ENCODE data around the gene CMTM3.
"Not testable (repeated sequence)": the region's sequence is repeated elsewhere in the genome, so short reads cannot be mapped to it uniquely, and the experiment has no call there.

The CMTM3 gene

GRCh38 chr16:66653581-66654350, 49.3 kb downstream of the CMTM3 start:
- Histone ChIP-seq H3K4me3 (ENCODE audit: insufficient read length, low read depth) (no peak overlapping the region), H3K36me3 (ENCODE audit: insufficient read depth, insufficient read length, low read length) (no peaks in the 10 kb centered on the region), H3K27me3 (ENCODE audit: insufficient read depth, insufficient read length) (no peaks in the 10 kb centered on the region), H3K9me3 (ENCODE audit: insufficient read depth, low read length) (no peaks in the 10 kb centered on the region), H3K4me1 (ENCODE audit: insufficient read depth, insufficient read length) (no peaks in the 10 kb centered on the region), H3K9ac (ENCODE audit: insufficient read length, low read depth) (no peak overlapping the region)
- no peak for DNase-seq (ENCODE audit: low read depth, low spot score)
- TF ChIP-seq YY1 (IDR thresholded peaks at IDR 0.05; ENCODE audit: insufficient read depth, insufficient read length) (no peak), ZNF274 (IDR thresholded peaks at IDR 0.05; ENCODE audit: low read depth, low read length) (no peak), SUZ12 (IDR thresholded peaks at IDR 0.05; ENCODE audit: extremely low read depth, insufficient read depth, insufficient read length) (no peak)

DNA sequence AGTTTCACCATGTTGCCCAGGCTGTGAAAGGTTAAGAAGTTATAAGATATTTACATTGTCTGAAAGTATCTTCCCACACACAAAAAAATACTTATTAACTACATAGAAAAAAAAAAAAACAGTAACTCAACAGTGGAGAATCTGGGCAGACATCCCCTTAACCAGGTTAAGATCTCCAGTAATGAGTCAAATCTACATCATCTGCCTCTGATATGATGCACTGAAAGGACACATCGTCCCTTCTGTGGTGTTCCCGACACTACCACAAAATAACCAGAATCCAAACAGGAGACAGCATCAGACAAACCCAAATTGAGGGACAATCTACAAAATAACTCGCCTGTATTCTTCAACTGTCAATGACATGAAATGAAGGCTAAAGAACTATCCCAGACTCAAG, 52.0 kb downstream of the CMTM3 start:
- no peak overlapping the region for H3K9ac ChIP-seq (ENCODE audit: insufficient read length, low read depth)
- H3K9me3 ChIP-seq (ENCODE audit: insufficient read depth, low read length) = no peaks in the 10 kb centered on the region
- H3K4me1 ChIP-seq (ENCODE audit: insufficient read depth, insufficient read length) = no peaks in the 10 kb centered on the region
- H3K4me3 ChIP-seq (ENCODE audit: insufficient read length, low read depth) = no peak overlapping the region
- no peaks in the 10 kb centered on the region for H3K27me3 ChIP-seq (ENCODE audit: insufficient read depth, insufficient read length)
- DNase-seq (ENCODE audit: low read depth, low spot score) = no peak
- H3K36me3 ChIP-seq (ENCODE audit: insufficient read depth, insufficient read length, low read length) = no peaks in the 10 kb centered on the region
- TF ChIP-seq ZNF274 (IDR thresholded peaks at IDR 0.05; ENCODE audit: low read depth, low read length) (no peak), YY1 (IDR thresholded peaks at IDR 0.05; ENCODE audit: insufficient read depth, insufficient read length) (no peak), SUZ12 (IDR thresholded peaks at IDR 0.05; ENCODE audit: extremely low read depth, insufficient read depth, insufficient read length) (no peak)

DNA sequence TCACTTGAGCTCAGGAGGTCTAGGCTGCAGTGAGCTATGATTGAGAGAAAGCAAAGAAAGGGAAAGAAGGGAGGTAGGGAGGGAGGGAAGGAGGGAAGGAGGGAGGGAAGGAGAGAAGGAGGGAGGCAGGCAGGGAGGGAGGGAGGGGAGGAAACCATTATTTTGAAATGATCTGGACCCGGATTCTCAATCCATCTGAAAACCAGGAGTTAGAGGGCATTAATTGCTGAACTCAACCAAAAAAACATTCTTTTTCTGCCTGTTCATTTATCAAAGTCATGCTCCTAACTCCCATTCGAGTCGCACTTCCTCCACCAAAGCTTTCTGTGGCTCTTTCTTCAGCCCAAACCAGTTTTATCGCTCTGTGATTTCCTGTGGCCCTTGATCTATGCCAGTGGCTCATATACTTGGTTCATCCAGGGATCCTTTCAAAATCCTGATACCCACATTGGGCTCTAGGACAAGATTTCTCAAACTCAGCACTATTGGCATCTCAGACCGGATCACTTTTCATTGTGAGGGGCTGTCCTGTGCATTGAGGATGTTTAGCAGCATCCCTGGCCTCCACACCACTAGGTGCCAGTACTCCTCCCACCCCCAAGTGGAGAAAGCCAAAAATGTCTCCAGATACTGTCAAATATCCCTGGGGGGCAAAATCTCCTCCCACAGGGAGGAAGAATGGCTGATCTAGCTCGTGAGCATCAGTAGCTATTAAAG, 53.8 kb downstream of the CMTM3 start:
- no peaks in the 10 kb centered on the region for H3K9me3 ChIP-seq (ENCODE audit: insufficient read depth, low read length)
- H3K36me3 ChIP-seq (ENCODE audit: insufficient read depth, insufficient read length, low read length) = no peaks in the 10 kb centered on the region
- no peak for DNase-seq (ENCODE audit: low read depth, low spot score)
- H3K4me3 ChIP-seq (ENCODE audit: insufficient read length, low read depth) = no peak overlapping the region
- H3K9ac ChIP-seq (ENCODE audit: insufficient read length, low read depth) = no peak overlapping the region
- TF ChIP-seq YY1 (IDR thresholded peaks at IDR 0.05; ENCODE audit: insufficient read depth, insufficient read length) (no peak), SUZ12 (IDR thresholded peaks at IDR 0.05; ENCODE audit: extremely low read depth, insufficient read depth, insufficient read length) (no peak)
- H3K4me1 ChIP-seq (ENCODE audit: insufficient read depth, insufficient read length) = no peaks in the 10 kb centered on the region
- H3K27me3 ChIP-seq (ENCODE audit: insufficient read depth, insufficient read length) = no peaks in the 10 kb centered on the region

DNA sequence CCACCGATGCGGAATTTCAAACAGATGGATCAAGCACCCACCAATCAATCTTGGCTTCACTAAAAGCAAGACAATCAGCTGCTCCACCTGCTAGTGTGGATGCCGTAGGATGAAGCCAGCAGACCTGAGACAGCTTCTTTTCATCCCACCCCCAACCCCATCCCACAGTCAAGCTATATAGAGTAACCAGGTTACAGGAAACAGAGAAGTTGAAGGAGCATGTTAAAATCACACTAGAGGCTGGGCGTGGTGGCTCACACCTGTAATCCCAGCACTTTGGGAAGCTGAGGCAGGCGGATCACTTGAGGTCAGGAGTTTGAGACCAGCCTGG, 54.3 kb downstream of the CMTM3 start:
- DNase-seq (ENCODE audit: low read depth, low spot score) = no peak
- H3K4me1 ChIP-seq (ENCODE audit: insufficient read depth, insufficient read length) = no peaks in the 10 kb centered on the region

GRCh38 chr16:66660422-66661209, 56.1 kb downstream of the CMTM3 start:
- H3K9me3 ChIP-seq (ENCODE audit: insufficient read depth, low read length) = no peaks in the 10 kb centered on the region
- H3K4me1 ChIP-seq (ENCODE audit: insufficient read depth, insufficient read length) = no peaks in the 10 kb centered on the region
- no peak for DNase-seq (ENCODE audit: low read depth, low spot score)
- H3K9ac ChIP-seq (ENCODE audit: insufficient read length, low read depth) = no peak overlapping the region
- TF ChIP-seq ZNF274 (IDR thresholded peaks at IDR 0.05; ENCODE audit: low read depth, low read length) (no peak), YY1 (IDR thresholded peaks at IDR 0.05; ENCODE audit: insufficient read depth, insufficient read length) (no peak), SUZ12 (IDR thresholded peaks at IDR 0.05; ENCODE audit: extremely low read depth, insufficient read depth, insufficient read length) (no peak)
- no peak overlapping the region for H3K4me3 ChIP-seq (ENCODE audit: insufficient read length, low read depth)
- H3K27me3 ChIP-seq (ENCODE audit: insufficient read depth, insufficient read length) = no peaks in the 10 kb centered on the region
- H3K36me3 ChIP-seq (ENCODE audit: insufficient read depth, insufficient read length, low read length) = no peaks in the 10 kb centered on the region

More for the DNA sequence above, 54.3 kb downstream of the CMTM3 start:
- no peak for TF ChIP-seq SUZ12 (IDR thresholded peaks at IDR 0.05; ENCODE audit: extremely low read depth, insufficient read depth, insufficient read length)
- TF ChIP-seq YY1 (IDR thresholded peaks at IDR 0.05; ENCODE audit: insufficient read depth, insufficient read length) = no peak
- TF ChIP-seq ZNF274 (IDR thresholded peaks at IDR 0.05; ENCODE audit: low read depth, low read length) = no peak
- Histone ChIP-seq H3K9me3 (ENCODE audit: insufficient read depth, low read length) (no peaks in the 10 kb centered on the region), H3K36me3 (ENCODE audit: insufficient read depth, insufficient read length, low read length) (no peaks in the 10 kb centered on the region), H3K27me3 (ENCODE audit: insufficient read depth, insufficient read length) (no peaks in the 10 kb centered on the region), H3K9ac (ENCODE audit: insufficient read length, low read depth) (no peak overlapping the region), H3K4me3 (ENCODE audit: insufficient read length, low read depth) (no peak overlapping the region)

DNA sequence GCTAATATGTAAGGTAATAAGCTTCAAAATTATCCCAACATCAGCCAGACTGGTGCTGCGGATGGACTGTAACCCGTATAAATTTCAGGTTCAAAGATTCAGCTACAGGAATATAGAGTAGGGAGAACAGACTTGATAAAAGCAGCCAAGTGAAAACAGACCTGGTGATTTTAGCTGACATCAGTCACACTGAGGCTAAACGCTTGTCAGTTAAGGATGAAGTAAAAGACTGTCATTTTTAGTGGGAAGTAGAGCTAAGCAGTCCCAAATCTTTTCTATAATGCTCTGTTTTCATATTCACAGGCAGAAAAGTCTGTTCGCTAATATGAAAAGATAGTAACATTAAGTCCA, 56.7 kb downstream of the CMTM3 start:
- Histone ChIP-seq H3K36me3 (ENCODE audit: insufficient read depth, insufficient read length, low read length) (no peaks in the 10 kb centered on the region), H3K9ac (ENCODE audit: insufficient read length, low read depth) (no peak overlapping the region), H3K4me1 (ENCODE audit: insufficient read depth, insufficient read length) (no peaks in the 10 kb centered on the region), H3K27me3 (ENCODE audit: insufficient read depth, insufficient read length) (no peaks in the 10 kb centered on the region), H3K4me3 (ENCODE audit: insufficient read length, low read depth) (no peak overlapping the region), H3K9me3 (ENCODE audit: insufficient read depth, low read length) (no peaks in the 10 kb centered on the region)
- TF ChIP-seq YY1 (IDR thresholded peaks at IDR 0.05; ENCODE audit: insufficient read depth, insufficient read length) (no peak), SUZ12 (IDR thresholded peaks at IDR 0.05; ENCODE audit: extremely low read depth, insufficient read depth, insufficient read length) (no peak), ZNF274 (IDR thresholded peaks at IDR 0.05; ENCODE audit: low read depth, low read length) (no peak)
- DNase-seq (ENCODE audit: low read depth, low spot score) = no peak

DNA sequence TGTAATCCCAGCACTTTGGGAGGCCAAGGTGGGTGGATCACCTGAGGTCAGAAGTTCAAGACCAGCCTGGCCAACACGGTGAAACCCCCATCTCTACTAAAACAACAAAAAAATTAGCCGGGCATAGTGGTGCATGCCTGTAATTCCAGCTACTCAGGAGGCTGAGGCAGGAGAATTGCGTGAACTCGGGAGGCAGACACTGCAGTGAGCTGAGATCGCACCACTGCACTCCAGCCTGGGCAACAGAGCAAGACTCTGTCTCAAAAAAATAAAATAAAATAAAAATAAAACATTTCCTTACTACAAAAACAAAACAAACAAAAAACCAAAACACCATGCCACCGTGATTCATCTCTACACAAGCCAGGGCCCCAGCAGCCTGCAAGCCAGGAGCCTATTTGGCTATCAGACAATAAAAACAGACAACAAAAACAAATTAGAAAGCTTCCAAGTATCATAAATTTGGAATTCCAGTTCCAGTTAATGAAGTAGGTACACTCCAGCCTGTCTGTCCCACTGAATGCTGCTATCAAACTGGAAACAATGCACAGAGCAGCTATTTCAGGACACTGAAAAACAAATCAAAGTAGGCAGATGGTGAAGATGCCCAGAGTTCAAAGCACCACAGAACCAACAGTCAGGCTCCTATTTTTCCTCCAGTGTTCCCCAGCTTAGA, 57.3 kb downstream of the CMTM3 start:
- not testable (repeated sequence) for H3K9ac ChIP-seq (ENCODE audit: insufficient read length, low read depth); DNase-seq (ENCODE audit: low read depth, low spot score); H3K27me3 ChIP-seq (ENCODE audit: insufficient read depth, insufficient read length); H3K4me3 ChIP-seq (ENCODE audit: insufficient read length, low read depth); H3K4me1 ChIP-seq (ENCODE audit: insufficient read depth, insufficient read length); H3K9me3 ChIP-seq (ENCODE audit: insufficient read depth, low read length); H3K36me3 ChIP-seq (ENCODE audit: insufficient read depth, insufficient read length, low read length)

Measured in NT2/D1 (cell line).